Activated T-cell treated with anti-CD3 and anti-CD28 coated beads, Interleukin-2, amount 50 U/mL, for 24 hours (primary cell): ENCODE data around the gene GLIS2.
A peak's percentile ranks its signal among the peaks of the same experiment; 100 is the strongest.

Experiments
- DNase-seq: peaks from one replicate; pipeline ENCODE4 v3.0.0-alpha.2; 2020
- H3K27ac Mint-ChIP-seq: 2 replicates; pipeline ENCODE4 v1.8.0; 2020; ENCODE audit warnings: mild to moderate bottlenecking, mixed read lengths
- H3K27me3 Mint-ChIP-seq: 2 replicates; pipeline ENCODE4 v1.8.0; 2020; ENCODE audit warnings: mixed read lengths
- H3K36me3 Mint-ChIP-seq: 2 replicates; pipeline ENCODE4 v1.8.0; 2020; ENCODE audit warnings: low read depth, mixed read lengths
- H3K4me1 Mint-ChIP-seq: 2 replicates; pipeline ENCODE4 v1.8.0; 2020; ENCODE audit warnings: low read depth, mixed read lengths
- H3K4me3 Mint-ChIP-seq: 2 replicates; pipeline ENCODE4 v1.8.0; 2020; ENCODE audit warnings: mild to moderate bottlenecking, moderate library complexity, mixed read lengths
- H3K9me3 Mint-ChIP-seq: 2 replicates; pipeline ENCODE4 v1.8.0; 2020; ENCODE audit warnings: mixed read lengths

The GLIS2 gene

DNA sequence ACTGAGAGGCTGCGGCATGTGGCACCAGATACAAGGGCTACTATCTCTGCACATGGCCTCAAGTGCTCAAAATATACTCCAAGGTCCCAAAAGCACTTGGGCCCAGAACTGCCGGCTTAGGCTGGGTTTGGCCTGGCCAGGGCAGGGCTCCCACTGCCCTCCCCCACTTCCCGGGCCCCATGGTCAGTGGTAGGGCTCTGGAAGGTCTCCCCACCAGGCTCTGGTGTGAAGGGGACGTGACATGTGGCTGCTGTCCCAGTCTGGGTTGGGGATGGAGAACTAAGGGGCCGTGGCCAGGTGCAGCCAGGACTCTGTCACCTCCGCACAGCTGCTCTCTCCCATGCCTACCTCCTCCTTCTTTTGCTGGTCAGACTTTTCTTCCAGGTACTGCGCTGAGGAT, 41.0 kb downstream of the GLIS2 start:
- H3K9me3 Mint-ChIP-seq: no peaks in the 10 kb centered on the region
- peaks cover 2% of the 10 kb centered on the region for H3K4me1 Mint-ChIP-seq
- no peaks in the 10 kb centered on the region for H3K27me3 Mint-ChIP-seq
- no peak for DNase-seq
- H3K36me3 Mint-ChIP-seq: peaks cover 55% of the 10 kb centered on the region
- no peak overlapping the region for H3K27ac Mint-ChIP-seq
- H3K4me3 Mint-ChIP-seq: no peak overlapping the region

DNA sequence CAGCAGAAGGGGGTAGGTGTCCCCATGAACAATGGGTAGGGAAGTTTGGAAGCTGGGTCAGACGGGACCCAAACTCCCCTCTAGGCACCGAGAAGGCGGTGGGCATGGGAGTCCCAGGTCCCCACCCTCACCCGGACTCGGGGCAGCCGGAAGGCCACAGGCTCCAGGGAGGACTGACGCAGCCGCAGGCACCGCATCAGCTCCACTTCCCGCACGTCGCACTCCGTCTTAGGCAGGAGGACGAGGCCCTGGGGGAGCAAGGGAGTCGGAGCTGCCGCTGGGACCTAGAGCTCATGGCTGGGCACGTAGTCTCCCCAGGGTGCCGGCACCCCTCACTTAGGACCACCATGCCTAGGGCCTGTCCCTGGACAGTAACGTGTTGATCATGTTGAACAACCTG, 42.4 kb downstream of the GLIS2 start:
- H3K27me3 Mint-ChIP-seq: no peaks in the 10 kb centered on the region
- H3K9me3 Mint-ChIP-seq: no peaks in the 10 kb centered on the region
- no peaks in the 10 kb centered on the region for H3K4me1 Mint-ChIP-seq
- peaks cover 66% of the 10 kb centered on the region for H3K36me3 Mint-ChIP-seq
- no peak for DNase-seq
- no peak overlapping the region for H3K4me3 Mint-ChIP-seq
- H3K27ac Mint-ChIP-seq: no peak overlapping the region

DNA sequence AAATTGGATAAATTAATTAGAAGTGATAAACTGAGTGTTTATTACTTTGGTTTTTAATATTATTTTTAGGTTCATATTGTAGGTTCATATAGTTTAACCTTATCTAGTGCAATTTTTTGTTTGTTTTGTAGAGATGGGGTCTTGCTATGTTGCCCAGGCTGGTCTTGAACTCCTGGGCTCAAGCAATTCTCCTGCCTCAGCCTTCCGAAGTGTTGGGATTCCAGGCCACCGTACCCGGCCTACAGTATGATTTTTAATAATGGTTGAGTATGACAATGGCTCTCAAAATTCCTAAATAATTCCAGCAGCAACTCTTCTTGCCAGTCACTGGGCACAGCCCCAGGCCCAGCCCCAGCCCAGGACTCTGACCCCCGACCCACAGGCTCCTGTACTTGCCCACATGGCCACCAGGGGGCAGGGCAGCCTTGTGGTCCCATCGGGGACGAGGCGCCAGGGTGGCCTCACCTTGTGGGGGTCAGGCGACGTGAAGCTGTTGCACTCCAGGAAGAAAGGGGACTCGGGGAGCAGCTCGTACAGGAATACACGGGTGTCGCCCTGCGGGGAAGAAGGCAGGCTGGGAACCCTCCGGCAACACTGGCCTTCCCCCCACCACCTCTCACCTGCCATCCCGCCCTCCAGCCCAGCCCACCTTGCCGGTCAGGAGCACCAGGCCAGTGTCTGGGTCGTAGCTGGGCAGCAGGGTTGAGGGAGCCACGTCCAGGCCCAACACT, 43.1 kb downstream of the GLIS2 start:
- peak; percentile 84 for DNase-seq
- Mint-ChIP-seq H3K27me3 (no peaks in the 10 kb centered on the region), H3K27ac (peak overlapping the region; percentile 64), H3K4me3 (no peak overlapping the region), H3K9me3 (no peaks in the 10 kb centered on the region), H3K4me1 (no peaks in the 10 kb centered on the region), H3K36me3 (peaks cover 67% of the 10 kb centered on the region)

DNA sequence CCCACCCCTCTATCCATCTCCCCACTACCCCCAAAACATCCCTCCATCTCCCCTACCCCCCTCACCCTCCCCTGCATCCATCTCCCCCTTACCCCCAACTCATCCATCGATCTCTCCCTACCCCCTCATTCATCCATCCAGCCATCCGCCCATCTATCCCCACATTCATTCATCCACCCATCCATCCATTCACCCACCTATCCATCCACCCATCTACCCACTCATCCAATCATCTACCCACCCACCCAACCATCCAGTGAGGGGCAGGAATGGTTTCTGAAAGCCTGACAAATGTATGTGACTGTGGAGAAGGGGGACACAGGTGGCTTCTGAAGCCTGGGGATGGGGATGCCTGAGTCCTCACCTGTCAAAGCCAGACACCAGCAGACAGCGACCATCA, 44.0 kb downstream of the GLIS2 start:
- H3K4me3 Mint-ChIP-seq: no peak overlapping the region
- H3K27me3 Mint-ChIP-seq: no peaks in the 10 kb centered on the region
- peaks cover 63% of the 10 kb centered on the region for H3K36me3 Mint-ChIP-seq
- no peak overlapping the region for H3K27ac Mint-ChIP-seq
- no peak for DNase-seq
- H3K9me3 Mint-ChIP-seq: no peaks in the 10 kb centered on the region
- H3K4me1 Mint-ChIP-seq: no peaks in the 10 kb centered on the region

DNA sequence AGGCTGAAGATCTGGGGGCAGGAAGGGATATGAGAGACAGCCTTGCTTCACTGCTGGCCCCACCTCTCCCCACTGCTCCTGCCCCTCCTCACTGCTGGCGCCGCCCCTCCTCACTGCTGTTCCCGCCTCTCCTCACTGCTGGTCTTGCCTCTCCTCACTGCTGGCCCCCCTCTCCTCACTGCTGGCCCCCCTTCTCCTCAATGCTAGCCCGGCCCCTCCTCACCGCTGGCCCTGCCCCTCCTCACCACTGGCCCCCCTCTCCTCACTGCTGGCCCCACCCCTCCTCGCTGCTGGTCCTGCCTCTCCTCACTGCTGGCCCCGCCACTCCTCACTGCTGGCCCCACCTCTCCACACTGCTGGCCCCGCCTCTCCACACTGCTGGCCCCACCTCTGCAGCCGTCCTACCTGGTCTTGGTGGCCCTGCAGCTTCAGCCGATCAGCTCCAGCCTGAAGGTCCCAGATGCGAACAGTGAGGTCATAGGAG, 44.7 kb downstream of the GLIS2 start:
- Mint-ChIP-seq H3K36me3 (peaks cover 63% of the 10 kb centered on the region), H3K27me3 (no peaks in the 10 kb centered on the region), H3K27ac (no peak overlapping the region), H3K4me1 (no peaks in the 10 kb centered on the region), H3K9me3 (no peaks in the 10 kb centered on the region), H3K4me3 (no peak overlapping the region)
- DNase-seq: no peak

DNA sequence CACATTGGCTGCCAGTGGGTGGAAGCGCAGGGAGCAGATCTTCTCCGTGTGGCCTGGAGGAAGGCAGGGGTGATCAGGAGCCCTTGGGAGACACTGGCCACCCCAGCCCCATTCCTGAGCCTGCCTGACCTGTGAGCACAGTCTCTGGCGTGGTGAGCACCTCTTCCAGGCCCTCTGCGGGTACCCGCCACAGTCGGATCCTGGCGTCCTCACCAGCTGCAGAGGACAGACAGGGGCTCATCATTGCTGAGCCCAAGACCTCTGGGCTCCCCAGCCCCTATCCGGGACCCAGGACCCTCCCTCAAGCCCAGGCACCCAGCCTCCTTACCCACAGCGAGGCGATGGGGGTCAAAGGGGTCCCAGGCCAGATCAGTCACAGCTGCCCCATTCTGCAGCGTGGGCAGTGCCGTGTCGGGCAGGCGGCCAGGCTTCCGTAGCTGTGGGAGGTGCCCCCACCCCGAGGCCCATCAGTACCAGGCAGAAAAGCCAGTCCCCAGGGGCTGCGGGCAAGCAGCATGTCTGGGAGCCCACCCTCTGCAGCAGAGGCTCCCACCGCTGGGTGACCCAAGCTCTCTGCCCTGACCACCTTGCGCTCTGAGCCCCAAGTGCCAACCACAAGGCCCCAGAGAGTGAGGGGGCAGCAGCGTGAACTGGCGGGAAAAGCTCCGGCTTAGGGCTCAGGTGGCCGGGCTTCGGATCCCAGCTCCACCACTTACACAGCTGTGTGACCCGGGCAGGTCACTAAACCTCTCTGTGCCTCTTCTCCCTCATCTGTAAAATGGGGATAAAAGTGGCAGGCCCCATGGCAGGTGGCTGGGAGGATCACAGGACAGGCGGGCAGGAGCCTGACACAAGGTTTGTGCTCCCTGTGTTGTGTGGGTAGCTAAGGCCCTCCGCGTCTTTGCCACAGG, 45.4 kb downstream of the GLIS2 start:
- Mint-ChIP-seq H3K27me3 (no peaks in the 10 kb centered on the region), H3K36me3 (peaks cover 65% of the 10 kb centered on the region), H3K4me1 (no peaks in the 10 kb centered on the region), H3K9me3 (no peaks in the 10 kb centered on the region), H3K27ac (no peak overlapping the region), H3K4me3 (no peak overlapping the region)
- no peak for DNase-seq

DNA sequence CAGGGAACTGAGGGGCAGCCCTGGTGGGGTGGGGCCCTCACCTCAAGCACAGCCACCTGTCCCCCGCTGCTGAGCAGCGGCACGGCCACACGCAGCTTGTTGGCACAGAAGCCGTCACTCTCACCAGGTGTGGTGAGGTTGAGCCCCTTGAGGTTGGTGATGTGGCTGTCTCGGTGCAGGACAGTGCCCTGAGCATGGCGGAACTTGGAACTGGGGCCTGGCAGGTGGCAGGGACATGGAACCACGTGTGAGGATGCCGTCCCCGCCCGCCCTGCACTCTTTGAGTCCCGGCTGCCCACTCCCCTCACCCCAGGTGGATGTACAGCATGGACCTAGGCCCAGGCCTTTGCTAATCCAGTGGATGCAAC, 46.1 kb downstream of the GLIS2 start:
- Mint-ChIP-seq H3K27me3 (no peaks in the 10 kb centered on the region), H3K4me1 (no peaks in the 10 kb centered on the region), H3K9me3 (no peaks in the 10 kb centered on the region), H3K27ac (no peak overlapping the region), H3K4me3 (no peak overlapping the region), H3K36me3 (peaks cover 66% of the 10 kb centered on the region)
- no peak for DNase-seq

DNA sequence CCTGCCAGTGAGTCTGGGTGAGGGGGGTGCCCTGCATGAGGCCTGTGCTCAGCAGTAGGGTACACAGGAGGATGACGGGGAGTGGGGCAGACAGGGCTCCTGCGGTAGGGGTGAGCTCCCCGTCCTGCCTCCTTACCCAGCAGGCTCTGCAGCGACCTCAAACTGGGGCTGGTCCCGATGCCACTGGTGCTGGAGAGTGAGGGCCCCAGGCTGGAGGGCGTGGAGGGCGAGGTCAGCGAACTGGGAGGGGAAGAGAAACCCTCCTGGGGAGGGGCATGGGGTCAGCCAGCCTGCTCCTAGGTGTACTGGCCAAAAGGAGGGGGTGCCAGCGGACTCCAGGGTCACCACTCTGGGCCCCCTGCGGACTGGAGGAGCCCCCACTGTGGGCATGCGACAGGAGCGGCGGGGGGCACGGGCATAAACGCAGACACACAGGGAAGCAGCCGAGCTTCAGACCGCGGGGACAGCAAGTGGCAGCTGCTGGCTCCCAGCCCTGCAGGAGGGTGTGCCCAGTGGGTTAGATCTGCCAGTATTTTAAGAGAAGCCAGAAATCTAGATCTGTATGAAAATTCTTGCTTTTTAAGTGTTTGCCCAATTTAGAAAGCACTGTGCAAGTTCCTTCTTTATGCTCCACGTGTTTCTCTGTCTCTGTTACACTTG, 46.7 kb downstream of the GLIS2 start:
- H3K27ac Mint-ChIP-seq: peak overlapping the region; percentile 28
- H3K36me3 Mint-ChIP-seq: peaks cover 66% of the 10 kb centered on the region
- H3K9me3 Mint-ChIP-seq: no peaks in the 10 kb centered on the region
- DNase-seq: no peak
- H3K4me3 Mint-ChIP-seq: no peak overlapping the region
- no peaks in the 10 kb centered on the region for H3K27me3 Mint-ChIP-seq
- peaks cover 1% of the 10 kb centered on the region for H3K4me1 Mint-ChIP-seq

DNA sequence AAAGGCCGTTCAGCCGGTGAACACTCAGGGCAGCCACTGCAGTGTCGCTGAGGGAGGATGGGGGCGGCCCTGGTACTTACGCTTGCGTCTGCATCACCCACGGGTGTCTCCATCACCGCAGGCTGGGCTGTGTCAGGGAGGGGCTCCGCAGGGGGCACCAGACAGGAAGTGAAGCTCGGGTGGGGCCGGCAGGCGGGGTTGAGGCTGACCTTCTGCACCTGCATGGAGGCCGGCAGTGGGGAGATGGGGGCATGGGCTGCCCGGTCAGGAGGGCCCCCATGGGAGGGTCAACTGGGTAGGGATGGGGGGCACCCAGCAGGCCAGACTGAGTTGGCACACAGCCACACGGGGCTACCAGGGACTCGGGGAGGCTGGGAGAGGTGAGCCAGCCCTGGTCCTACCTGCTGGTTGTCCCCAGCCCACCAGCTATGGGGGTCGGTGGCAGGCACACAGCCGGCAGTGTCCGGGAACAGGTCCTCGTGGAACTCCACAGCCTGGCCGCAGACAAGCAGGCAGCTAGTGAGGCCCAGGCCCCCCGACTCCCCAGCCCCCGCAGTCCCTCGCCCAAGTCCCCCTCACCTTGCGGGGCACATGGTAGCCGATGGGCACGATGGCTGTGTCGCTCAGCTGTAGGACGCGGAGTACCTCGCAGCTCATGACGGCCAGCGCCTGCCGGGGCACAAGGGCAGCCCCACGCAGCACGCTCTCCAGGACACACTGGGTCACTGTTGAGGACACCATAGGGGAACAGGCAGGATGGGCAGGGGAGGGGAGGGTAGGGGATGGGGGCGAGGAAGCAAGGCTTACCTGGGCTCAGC, 48.5 kb downstream of the GLIS2 start:
- Mint-ChIP-seq H3K27ac (peak overlapping the region; percentile 33), H3K4me1 (peaks cover 2% of the 10 kb centered on the region), H3K9me3 (no peaks in the 10 kb centered on the region), H3K36me3 (peaks cover 52% of the 10 kb centered on the region), H3K27me3 (no peaks in the 10 kb centered on the region), H3K4me3 (no peak overlapping the region)
- DNase-seq: no peak

DNA sequence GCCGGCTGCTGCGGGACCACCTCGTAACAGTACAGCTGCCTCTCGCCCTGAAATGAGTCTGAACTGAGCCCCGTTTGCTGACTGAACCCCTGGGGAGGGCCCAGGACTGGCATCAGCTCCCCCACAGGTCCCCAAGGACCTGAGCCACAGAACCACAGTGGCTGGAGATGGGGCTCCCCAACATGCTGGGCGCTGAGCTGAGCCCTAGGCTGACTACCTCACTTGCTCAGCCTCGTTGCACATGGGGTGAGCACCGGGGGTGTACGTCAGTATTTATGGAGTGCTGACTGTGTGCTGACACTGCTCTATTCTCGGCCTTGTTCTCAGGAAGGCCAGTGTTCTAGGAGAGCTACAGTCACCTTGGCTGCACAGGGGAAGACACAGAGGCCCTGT, 49.1 kb downstream of the GLIS2 start:
- DNase-seq: no peak
- Mint-ChIP-seq H3K4me1 (peaks cover 2% of the 10 kb centered on the region), H3K27me3 (no peaks in the 10 kb centered on the region), H3K36me3 (peaks cover 51% of the 10 kb centered on the region), H3K9me3 (no peaks in the 10 kb centered on the region), H3K27ac (no peak overlapping the region), H3K4me3 (no peak overlapping the region)

DNA sequence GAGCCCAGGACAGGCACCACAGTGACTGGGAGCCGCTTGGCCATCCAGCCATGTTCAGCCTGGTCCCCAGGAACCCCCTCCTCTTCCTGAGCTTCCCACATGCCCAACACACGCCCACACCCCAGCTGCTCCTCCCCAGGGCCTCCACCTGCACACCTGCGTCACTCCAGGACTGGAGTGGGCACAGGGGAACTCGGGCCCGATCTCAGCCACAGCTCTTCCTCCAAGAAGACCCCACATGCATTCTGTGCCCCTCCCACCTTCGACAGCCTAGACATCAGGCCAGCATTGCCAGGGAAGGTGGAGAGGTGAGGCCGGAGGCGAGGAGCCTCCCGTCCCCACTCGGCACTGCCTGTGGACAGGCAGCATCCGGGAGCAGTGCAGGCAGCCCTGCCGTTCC, 49.7 kb downstream of the GLIS2 start:
- Mint-ChIP-seq H3K36me3 (peaks cover 46% of the 10 kb centered on the region), H3K4me1 (peaks cover 2% of the 10 kb centered on the region), H3K27me3 (no peaks in the 10 kb centered on the region), H3K27ac (no peak overlapping the region), H3K9me3 (no peaks in the 10 kb centered on the region), H3K4me3 (no peak overlapping the region)
- no peak for DNase-seq

DNA sequence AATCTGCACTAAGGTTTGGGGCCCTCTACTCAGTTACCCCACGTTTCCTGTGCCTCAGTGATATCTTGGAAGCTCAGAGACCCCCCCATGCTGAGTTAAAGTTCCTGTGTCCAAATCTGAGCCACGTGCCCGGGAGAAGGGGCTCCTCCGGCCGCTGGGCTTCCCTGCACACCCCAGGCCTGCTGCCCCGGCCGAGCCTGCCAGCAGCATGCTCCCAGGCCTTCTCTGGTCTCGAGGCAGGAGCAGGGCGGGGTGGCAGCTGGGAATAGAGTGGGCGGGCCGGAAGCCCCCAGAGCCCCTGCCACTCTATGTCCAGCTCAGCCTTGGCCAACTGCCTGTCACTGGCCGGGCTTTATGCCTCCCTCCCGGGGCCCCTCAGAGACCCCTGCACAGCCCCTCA, 50.1 kb downstream of the GLIS2 start:
- no peaks in the 10 kb centered on the region for H3K27me3 Mint-ChIP-seq
- H3K4me3 Mint-ChIP-seq: no peak overlapping the region
- H3K4me1 Mint-ChIP-seq: peaks cover 2% of the 10 kb centered on the region
- H3K27ac Mint-ChIP-seq: no peak overlapping the region
- H3K9me3 Mint-ChIP-seq: no peaks in the 10 kb centered on the region
- H3K36me3 Mint-ChIP-seq: peaks cover 42% of the 10 kb centered on the region
- no peak for DNase-seq

DNA sequence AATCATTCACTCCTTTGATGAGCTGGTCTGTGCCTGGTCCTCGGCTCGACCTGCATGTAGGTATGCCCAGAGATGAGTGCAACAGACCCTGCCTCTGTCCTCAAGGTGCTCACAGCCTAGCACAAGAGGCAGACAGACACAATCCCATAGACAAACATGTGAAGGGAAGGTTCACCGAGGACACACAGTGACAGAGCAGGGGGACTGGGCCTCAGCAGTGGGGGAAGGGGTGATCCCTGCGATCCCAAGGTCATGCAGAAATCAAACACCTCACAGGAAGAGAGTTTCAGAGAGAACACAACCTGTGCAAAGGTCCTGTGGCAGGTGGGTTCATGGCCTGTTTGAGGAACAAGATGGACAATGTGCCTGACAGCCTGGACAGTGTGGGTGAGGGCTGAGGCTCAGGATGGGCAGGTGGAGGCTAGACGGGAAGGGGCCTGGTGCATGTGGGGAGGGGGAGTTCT, 51.6 kb downstream of the GLIS2 start:
- DNase-seq: no peak
- no peak overlapping the region for H3K4me3 Mint-ChIP-seq
- H3K27me3 Mint-ChIP-seq: no peaks in the 10 kb centered on the region
- peak overlapping the region; percentile 67 for H3K27ac Mint-ChIP-seq
- H3K4me1 Mint-ChIP-seq: peaks cover 5% of the 10 kb centered on the region
- no peaks in the 10 kb centered on the region for H3K9me3 Mint-ChIP-seq
- H3K36me3 Mint-ChIP-seq: peaks cover 31% of the 10 kb centered on the region
